ENCODE measurements around the gene H6PD.

H6PD gene

GRCh38 chr1:9271861-9272595, 37.5 kb downstream of the H6PD start:
- in situ Hi-C loops (cut with MboI; ENCODE audit: low sequenced_read_pairs), result no loop called here

GRCh38 chr1:9273177-9273576, 38.6 kb downstream of the H6PD start:
- in situ Hi-C loops (cut with MboI; ENCODE audit: low sequenced_read_pairs), result no loop called here

GRCh38 chr1:9275161-9275560, 40.6 kb downstream of the H6PD start:
- in situ Hi-C loops (cut with MboI; ENCODE audit: low sequenced_read_pairs), result no loop called here

GRCh38 chr1:9275567-9276034, 41.0 kb downstream of the H6PD start:
- in situ Hi-C loops (cut with MboI; ENCODE audit: low sequenced_read_pairs), result no loop called here

- in situ Hi-C loops (cut with MboI; ENCODE audit: low sequenced_read_pairs), result no loop called here
These were observed 43.5 kb downstream of the H6PD start for GRCh38 chr1:9278116-9278515.

- in situ Hi-C loops (cut with MboI; ENCODE audit: low sequenced_read_pairs), result no loop called here
These were observed 44.1 kb downstream of the H6PD start for GRCh38 chr1:9278585-9279153.

- in situ Hi-C loops (cut with MboI; ENCODE audit: low sequenced_read_pairs), result no loop called here
These were observed 44.7 kb downstream of the H6PD start for GRCh38 chr1:9279172-9279840.

- in situ Hi-C loops (cut with MboI; ENCODE audit: low sequenced_read_pairs), result loop anchor here (10.0 kb wide), 1 partner anchor 185 kb away; no protein-coding TSS in a partner anchor
These were observed 45.7 kb downstream of the H6PD start for GRCh38 chr1:9280015-9280860.

GRCh38 chr1:9281071-9281827, 46.7 kb downstream of the H6PD start:
- in situ Hi-C loops (cut with MboI; ENCODE audit: low sequenced_read_pairs), result loop anchor here (10.0 kb wide), 1 partner anchor 184 kb away; no protein-coding TSS in a partner anchor

- in situ Hi-C loops (cut with MboI; ENCODE audit: low sequenced_read_pairs), result loop anchor here (10.0 kb wide), 1 partner anchor 183 kb away; no protein-coding TSS in a partner anchor
These were observed 47.5 kb downstream of the H6PD start for GRCh38 chr1:9281908-9282695.

- in situ Hi-C loops (cut with MboI; ENCODE audit: low sequenced_read_pairs), result loop anchor here (10.0 kb wide), 1 partner anchor 182 kb away; no protein-coding TSS in a partner anchor
These were observed 48.1 kb downstream of the H6PD start for GRCh38 chr1:9282696-9282955.

GRCh38 chr1:9284061-9284460, 49.5 kb downstream of the H6PD start:
- in situ Hi-C loops (cut with MboI; ENCODE audit: low sequenced_read_pairs), result loop anchor here (10.0 kb wide), 1 partner anchor 181 kb away; no protein-coding TSS in a partner anchor

GRCh38 chr1:9286556-9286955, 52.0 kb downstream of the H6PD start:
- in situ Hi-C loops (cut with MboI; ENCODE audit: low sequenced_read_pairs), result loop anchor here (10.0 kb wide), 1 partner anchor 178 kb away; no protein-coding TSS in a partner anchor

GRCh38 chr1:9289090-9289534, 54.5 kb downstream of the H6PD start:
- in situ Hi-C loops (cut with MboI; ENCODE audit: low sequenced_read_pairs), result loop anchor here (10.0 kb wide), 1 partner anchor 176 kb away; no protein-coding TSS in a partner anchor

- in situ Hi-C loops (cut with MboI; ENCODE audit: low sequenced_read_pairs), result loop anchor here (10.0 kb wide), 1 partner anchor 175 kb away; no protein-coding TSS in a partner anchor
These were observed 55.3 kb downstream of the H6PD start for GRCh38 chr1:9289711-9290485.

GRCh38 chr1:9291914-9292360, 57.4 kb downstream of the H6PD start:
- in situ Hi-C loops (cut with MboI; ENCODE audit: low sequenced_read_pairs), result no loop called here

- in situ Hi-C loops (cut with MboI; ENCODE audit: low sequenced_read_pairs), result no loop called here
These were observed 58.0 kb downstream of the H6PD start, which contains the start of gene SPSB1 for GRCh38 chr1:9292361-9293240. TSS of gene SPSB1 (plus strand) at chr1:9292894. CDS start at chr1:9355892, 62,998 bp downstream.

Data from HL-60/S4 treated with retinoic acid at 250 ng/mL for 4 days and 3 days (cell line).